Measurements from ENCODE around the gene IQCN.

IQCN gene

DNA sequence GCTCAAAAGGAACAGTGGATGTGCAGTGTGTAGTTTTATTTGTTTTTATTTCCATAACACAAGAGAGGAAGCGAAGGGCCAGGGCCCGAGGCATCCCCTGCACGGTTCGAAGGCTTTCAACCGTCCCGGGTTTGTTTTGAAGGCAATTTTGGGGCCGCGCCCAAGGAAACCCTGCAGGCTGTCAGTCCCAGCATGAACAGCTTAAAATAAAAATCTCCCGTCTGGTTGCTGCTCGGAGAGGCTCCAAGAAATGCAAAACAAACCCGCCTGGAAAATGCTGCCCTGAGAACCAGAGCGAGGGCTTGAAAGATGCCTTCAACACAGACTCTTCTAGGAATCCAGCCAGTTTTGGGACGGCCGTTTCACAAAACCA lies 32.6 kb upstream of the IQCN start:
- no peak for FAIRE-seq
- no peak for DNase-seq (ENCODE audit: low spot score)

GRCh38 chr19:18306209-18306887 lies 32.1 kb upstream of the IQCN start:
- no peak for FAIRE-seq
- no peak for DNase-seq (ENCODE audit: low spot score)

DNA sequence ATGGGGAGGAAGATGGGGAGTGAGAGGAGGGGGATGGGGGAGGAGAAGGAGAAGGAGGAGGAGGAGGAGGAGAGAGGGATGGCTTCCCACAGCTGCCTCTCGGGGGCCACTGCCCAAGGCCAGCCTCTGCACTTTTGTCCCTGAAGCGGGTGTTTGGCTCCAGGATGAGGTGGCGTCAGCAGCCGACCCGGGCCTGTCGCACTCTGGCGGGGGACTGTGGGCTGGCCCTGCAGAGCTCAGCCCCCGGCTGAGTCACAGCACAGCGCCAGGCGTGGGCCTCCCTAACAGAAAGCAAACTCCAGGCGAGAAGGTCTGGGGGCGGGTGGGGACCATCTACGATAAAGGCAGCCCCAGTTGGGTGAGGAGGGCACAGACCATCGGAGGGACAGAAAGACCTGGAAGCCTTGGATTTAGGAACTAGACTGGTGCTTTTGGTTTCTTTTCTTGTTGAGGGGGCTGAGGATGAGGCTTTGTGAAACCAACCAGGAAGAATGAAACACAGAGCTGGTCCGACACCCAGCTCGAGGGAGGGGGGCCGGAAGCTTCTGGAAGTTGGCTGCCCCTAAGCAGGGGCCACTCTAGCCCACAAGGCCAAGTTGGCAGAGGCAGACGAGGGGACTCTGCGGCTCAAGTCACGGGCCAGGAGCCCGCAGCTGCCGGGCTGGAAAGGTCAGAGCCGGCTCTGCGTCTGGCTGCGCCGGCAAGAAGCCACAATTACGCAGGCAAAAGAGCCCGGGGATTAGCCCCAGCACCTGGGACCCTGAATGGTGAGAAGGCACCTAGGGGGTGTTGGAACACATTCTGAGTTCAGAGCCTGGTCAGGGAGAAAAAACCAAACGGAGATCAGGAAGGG lies 30.4 kb upstream of the IQCN start:
- DNase-seq (ENCODE audit: low spot score) (peak; percentile 86), FAIRE-seq (no peak)

DNA sequence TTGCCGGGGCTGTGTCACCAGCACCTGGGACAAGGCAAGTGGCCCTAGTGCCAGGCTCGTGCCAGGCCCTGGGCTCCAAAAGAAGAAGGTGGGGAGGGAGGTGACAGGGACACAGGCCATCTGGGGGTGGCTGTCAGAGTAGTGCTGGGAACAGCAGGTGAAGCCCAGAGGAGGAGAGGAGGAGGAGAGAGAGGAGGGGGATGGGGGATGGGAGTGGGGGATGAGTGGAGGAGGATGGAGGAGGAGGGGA lies 29.9 kb upstream of the IQCN start:
- FAIRE-seq (no peak), DNase-seq (ENCODE audit: low spot score) (no peak)

GRCh38 chr19:18301718-18302111 lies 27.5 kb upstream of the IQCN start:
- FAIRE-seq (no peak), DNase-seq (ENCODE audit: low spot score) (no peak)

GRCh38 chr19:18300930-18301717 lies 26.9 kb upstream of the IQCN start:
- peak; percentile 34 for DNase-seq (ENCODE audit: low spot score)

DNA sequence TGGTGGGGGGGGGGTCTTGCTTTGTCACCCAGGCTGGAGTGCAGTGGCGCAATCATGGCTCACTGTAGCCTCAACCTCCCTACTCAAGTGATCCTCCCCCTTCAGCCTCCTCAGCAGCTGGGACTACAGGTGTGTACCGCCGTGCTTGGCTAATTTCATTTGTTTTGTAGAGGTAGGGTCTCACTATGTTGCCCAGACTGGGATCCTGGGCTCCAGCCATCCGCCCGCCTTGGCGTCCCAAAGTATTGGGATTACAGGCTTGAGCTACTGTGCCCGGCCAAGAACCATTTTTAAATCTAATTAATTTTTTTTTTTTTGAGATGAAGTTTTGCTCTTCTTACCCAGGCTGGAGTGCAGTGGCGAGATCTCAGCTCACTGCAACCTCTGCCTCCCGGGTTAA lies 25.4 kb upstream of the IQCN start:
- FAIRE-seq: no peak
- no peak for DNase-seq (ENCODE audit: low spot score)

More at GRCh38 chr19:18300930-18301717, 26.9 kb upstream of the IQCN start:
- FAIRE-seq: no peak

- DNase-seq (ENCODE audit: low spot score): no peak
- no peak for FAIRE-seq
Measured at GRCh38 chr19:18298601-18299000, 24.3 kb upstream of the IQCN start.

DNA sequence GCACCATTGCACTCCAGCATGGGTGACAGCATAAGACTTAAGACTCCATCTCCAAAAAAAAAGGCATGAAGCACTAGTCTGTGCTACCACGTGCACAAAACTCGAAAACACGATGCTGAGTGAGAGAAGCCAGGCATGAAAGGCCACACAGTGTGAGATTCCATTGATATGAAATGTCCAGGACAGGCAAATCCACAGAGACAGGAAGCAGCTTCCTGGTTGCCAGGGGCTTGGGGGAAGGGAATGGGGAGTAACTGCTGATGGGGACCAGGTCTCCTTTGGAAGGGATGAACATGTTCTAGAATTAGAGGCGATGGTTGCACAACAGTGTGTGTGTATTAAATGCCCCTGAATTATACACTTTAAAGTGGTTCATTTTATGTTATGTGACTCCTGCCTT lies 23.1 kb upstream of the IQCN start:
- FAIRE-seq (no peak), DNase-seq (ENCODE audit: low spot score) (no peak)

- no peak for FAIRE-seq
- DNase-seq (ENCODE audit: low spot score): no peak
Measured at GRCh38 chr19:18295034-18295451, 20.8 kb upstream of the IQCN start.

DNA sequence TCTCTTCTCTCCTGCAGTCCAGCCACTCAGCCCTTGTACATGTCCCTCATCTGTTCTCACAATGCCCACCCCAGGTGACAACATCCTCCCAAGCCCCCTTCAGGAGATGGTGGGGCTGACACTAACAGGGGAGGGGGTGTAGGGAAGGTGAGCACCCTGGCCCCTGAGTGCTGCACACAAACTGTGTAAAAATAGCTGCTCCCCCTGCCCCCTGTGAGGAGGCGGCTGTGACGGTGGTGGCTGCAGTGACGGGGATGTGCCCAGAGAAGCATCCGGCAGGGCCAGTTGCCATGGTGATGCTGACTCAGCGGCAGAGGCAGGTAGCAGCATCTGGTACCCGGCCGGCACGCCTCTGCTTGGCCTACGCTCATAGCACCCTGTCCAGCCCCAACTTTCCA lies 20.2 kb upstream of the IQCN start:
- DNase-seq (ENCODE audit: low spot score) (peak; percentile 51), FAIRE-seq (no peak)

DNA sequence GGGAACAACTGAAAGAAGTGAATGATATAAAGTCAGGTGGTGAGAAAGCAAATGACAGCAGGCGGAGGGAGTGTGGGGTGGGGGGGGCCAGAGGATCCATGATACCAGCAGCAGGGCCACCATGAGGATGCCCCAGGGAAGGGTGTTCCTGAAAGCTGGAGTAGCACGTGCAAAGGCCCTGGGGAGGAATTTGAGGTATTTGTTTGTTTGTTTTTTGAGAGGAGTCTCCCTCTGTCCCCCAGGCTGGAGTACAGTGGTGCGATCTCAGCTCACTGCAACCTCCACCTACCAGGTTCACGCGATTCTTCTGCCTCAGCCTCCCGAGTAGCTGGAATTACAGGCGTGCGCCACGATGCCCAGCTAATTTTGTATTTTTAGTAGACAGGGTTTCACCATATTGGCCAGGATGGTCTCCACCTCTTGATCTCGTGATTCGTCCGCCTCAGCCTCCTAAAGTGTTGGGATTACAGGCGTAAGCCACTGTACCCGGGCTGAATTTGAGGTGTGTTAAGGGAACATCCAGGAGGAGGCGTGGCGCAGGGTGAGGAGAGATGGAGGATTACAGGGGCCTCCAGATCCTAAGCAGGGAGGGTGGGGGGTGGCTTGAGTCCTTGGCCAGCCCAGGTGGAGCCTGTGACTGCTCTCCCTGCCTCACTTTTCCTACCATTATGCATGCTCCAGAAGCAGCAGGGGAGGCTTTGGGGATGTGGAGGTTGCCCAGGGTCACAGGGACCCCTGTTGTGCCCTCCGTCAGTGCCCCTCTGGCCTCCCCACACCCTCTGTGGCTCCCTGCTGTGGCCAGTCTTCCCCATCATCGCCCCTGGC lies 19.6 kb upstream of the IQCN start:
- no peak for DNase-seq (ENCODE audit: low spot score)
- FAIRE-seq: no peak

DNA sequence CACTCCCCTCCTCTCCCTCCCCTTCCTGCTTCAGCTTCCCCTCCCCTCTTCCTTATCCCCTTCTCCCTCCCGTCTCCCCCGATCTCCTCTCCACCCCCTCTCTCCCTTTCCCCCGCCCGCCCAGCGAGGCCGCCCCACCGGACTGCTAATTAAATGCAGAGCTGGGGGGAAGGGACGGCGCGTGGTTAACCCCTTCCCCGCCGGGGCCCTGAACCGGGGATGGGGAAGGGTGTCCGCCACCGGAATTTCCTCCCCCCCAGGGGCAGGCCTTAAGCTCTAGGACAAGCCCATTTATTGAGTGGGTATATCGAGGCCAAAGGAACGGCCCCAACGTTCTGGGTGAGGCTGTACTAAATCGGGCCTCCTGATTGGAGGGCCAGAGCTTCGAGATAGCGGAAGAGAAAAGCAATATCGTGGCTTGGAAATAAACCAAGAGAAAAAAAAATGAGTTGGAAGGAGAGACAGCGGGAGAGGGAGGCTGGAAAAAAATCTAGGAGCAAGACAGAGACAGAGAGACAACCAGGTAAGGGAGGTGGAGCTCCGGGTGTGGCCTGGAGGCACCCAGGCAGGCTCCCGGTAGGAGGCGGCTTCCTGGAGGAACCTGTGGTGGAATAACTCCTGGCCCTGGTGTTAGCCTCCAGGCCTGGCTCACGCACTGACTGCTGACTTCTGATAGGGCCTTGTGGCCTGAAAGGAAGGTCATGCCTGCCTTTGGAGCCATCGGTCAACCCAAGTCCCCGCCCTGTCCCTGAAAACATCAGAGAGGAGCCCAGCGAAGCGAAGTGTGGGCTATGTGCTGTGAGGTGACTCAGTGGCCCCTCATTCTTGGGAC lies 18.8 kb upstream of the IQCN start:
- DNase-seq (ENCODE audit: low spot score) (peak; percentile 53), FAIRE-seq (no peak)

DNA sequence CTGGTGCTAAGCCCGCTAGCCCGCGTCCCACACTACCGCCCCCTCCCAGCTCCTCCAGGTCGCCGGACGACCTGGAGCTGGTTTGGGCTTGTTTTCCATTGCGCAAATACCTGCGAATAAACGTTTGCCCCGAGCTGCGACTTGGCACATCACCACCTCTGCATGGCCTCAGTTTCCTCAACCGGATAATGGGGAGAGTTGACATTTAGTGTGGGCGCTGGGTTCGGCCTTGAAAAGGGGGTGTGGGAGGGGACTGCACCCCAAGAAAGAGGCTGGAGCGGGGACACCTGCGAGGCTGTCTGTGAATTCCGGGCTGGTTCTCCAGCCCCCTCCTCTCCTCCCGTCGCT lies 18.2 kb upstream of the IQCN start:
- no peak for FAIRE-seq
- no peak for DNase-seq (ENCODE audit: low spot score)

GRCh38 chr19:18291590-18292461 lies 17.6 kb upstream of the IQCN start:
- DNase-seq (ENCODE audit: low spot score): peak; percentile 64

DNA sequence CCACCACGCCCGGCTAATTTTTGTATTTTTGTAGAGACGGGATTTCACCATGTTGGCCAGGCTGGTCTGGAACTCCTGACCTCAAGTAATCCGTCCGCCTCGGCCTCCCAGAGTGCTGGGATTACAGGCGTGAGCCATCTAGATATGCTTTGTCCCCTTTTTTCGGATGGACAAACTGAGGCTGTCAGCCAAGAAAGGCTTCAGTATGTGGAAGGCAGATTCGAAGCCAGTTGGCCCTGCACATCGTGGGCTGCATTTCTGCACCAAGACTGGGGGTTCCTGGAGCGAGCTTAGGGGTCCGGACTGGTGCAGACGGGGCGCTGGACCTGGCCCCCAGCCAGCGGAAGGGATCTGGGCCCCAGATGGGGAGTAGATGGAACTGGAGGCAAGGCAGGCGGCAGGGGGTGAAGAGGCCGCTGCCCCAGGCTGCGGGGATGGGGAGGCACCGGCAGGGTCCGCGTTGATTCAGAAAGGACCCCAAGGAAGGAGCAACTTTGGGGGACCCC lies 16.8 kb upstream of the IQCN start:
- FAIRE-seq: no peak

More at GRCh38 chr19:18291590-18292461, 17.6 kb upstream of the IQCN start:
- FAIRE-seq: no peak

DNA sequence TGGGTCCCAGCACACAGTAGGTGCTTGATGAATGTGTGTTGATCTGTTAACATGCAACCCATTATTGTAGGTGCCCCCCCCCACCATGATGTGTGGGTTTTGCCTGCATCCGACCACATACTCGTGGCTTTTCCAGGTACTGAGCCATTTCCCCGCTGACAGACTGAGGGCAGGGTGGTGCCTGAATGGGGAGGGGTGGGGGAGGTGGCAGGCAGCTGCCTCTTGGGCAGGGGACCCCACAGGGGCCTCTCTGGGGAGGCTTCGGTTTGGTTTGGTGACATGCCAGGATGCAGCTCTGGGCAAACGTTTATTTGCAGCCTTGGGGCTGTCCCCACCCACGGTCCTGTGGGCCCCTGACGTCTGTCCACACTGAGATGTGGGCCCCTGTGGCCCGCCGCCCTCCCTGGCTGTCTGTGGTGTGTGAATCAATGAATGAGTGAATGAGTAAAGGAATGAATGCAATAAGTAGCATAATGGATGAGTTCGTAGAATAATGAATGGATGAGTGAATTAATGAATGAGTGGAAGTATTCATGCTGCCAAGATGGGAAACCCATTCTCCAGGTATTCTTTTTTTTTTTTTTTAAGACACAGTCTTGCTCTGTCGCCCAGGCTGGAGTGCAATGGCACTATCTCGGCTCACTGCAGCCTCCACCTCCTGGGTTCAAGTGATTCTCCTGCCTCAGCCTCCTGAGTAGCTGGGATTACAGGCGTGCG lies 16.2 kb upstream of the IQCN start:
- no peak for DNase-seq (ENCODE audit: low spot score)
- no peak for FAIRE-seq

More for the DNA sequence above, 16.8 kb upstream of the IQCN start:
- DNase-seq (ENCODE audit: low spot score): no peak

DNA sequence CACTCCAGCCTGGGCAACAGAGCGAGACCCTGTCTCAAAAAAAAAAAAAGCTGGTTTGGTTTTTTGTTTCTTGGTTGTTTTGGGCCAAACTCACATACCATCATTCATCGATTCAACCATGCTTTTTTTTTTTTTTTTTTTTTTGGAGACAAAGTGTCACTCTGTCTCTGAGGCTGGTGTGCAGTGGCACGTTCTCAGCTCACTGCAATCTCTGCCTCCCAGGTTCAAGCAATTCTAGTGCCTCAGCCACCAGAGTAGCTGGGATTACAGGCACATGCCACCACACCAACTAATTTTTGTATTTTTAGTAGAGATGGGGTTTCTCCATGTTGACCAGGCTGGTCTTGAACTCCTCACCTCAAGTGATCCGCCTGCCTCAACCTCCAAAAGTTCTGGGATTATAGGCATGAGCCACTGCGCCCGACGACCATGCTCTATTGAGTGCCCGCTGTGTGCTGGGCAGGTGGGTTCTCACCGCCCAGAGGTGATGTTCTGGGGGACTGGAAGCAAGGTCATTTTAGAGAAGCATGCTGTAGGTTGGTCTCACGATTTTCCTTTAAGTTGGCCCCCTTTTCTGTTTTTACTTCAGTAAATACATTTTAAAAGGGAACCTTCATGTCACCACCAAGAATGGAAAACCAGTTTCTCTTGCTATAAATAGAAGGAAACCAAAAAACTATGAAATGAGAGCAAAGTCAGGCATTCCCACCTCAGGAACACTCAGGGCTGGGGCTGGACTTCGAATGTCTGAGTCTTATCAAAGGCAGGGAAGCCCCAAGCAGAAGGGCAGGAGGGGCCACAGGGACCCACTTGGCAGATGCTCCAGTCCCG lies 15.4 kb upstream of the IQCN start:
- no peak for DNase-seq (ENCODE audit: low spot score)
- FAIRE-seq: no peak
